GM12875 (cell line): Measurements from ENCODE around the gene PLCB2.

Source experiments
- H3K4me3 ChIP-seq: one replicate; pipeline ENCODE4 v1.5.1; 2011; ENCODE audit warnings: low read depth, low read length, control low read depth
- TF ChIP-seq, protein P1 (sequence below): IDR thresholded peaks from 2 replicates; pipeline ENCODE4 v1.5.1; 2011; ENCODE audit warnings: low read depth, mild to moderate bottlenecking, control low read depth, inconsistent platforms, low read length, moderate library complexity, borderline replicate concordance; ENCODE audit not compliant: insufficient read depth

PLCB2 gene

DNA sequence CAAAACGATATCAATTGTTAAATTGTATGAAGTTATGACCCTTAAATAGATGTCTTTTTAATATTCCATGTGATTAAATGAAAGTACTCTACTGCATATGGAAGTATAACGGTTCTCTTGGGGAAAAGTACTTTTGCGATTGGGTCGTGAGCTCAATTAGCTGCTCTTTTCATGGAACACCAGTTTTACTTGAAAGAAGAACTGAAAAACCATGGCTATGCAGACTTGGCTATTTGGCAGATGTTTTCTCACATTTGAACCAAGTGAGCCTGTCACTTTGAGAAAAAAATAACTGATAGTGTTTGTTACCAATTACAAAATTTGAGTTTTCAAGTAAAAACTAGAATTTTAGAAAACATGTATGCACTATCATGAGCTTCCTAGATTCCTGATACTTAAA lies 9.8 kb upstream of the PLCB2 start:
- TF ChIP-seq, protein P1, sequence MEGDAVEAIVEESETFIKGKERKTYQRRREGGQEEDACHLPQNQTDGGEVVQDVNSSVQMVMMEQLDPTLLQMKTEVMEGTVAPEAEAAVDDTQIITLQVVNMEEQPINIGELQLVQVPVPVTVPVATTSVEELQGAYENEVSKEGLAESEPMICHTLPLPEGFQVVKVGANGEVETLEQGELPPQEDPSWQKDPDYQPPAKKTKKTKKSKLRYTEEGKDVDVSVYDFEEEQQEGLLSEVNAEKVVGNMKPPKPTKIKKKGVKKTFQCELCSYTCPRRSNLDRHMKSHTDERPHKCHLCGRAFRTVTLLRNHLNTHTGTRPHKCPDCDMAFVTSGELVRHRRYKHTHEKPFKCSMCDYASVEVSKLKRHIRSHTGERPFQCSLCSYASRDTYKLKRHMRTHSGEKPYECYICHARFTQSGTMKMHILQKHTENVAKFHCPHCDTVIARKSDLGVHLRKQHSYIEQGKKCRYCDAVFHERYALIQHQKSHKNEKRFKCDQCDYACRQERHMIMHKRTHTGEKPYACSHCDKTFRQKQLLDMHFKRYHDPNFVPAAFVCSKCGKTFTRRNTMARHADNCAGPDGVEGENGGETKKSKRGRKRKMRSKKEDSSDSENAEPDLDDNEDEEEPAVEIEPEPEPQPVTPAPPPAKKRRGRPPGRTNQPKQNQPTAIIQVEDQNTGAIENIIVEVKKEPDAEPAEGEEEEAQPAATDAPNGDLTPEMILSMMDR: no peak
- no peak overlapping the region for H3K4me3 ChIP-seq

DNA sequence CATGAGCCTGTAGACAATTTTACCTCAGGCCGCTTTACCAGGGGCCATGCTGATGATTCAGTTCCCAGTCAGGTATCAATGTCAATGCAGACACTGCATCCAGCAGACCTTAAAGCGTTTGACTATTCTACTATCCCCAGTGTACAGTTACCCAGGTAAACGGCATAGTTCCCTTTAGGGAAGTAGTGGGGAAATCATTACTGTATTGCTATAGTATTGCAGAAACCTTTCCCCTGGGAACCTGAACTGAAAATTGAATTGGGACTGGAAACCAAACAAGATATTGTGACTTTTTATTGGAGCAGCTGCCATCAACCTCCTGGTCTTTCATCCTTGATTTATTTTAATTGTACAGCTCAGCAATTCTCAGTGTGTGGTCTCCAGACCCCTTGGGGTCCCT lies 9.2 kb upstream of the PLCB2 start:
- TF ChIP-seq, protein P1: no peak
- no peak overlapping the region for H3K4me3 ChIP-seq

GRCh38 chr15:40314723-40315276 lies 7.1 kb upstream of the PLCB2 start:
- TF ChIP-seq, protein P1: no peak

DNA sequence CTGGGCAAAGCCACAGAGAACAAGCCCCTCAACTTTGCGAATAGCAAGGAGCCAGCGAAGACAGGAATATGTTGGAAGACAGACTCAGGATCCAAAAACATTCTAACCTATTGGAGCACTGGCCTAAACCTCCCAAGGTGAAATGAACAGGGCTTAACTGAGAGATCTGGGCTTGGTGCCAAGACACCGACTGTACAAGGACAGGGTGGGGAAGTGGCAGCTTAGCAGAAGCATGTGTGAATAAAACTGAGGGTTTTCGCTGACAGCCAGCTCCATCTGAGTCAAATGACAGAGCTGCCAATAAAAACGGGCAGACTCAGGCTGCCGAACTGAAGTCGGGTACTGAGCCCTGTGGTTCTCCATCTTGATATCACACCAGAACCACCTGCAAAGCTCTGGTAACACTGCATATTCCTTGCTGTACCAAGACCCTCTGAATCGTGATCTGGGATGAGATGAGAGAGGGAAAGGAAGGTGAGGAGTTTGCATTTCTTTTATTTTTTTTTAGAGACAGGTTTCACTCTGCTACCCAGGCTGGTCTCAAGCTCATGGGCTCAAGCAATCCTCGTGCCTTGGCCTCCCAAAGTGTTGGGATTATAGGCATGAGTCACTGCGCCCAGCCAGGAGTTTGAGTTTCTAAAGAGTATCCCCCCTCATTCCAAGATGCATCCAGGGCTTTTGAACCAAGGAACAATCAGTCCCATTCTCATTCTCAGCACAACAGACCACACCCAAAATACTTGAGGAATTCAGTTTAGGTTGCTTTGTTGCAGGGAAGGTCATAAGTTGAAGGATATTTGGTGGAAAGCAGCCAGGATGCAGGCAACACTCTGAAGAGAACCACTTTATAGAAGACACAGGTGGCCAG lies 6.0 kb upstream of the PLCB2 start:
- TF ChIP-seq, protein P1: no peak
- H3K4me3 ChIP-seq: no peak overlapping the region

More at GRCh38 chr15:40314723-40315276, 7.1 kb upstream of the PLCB2 start:
- H3K4me3 ChIP-seq: no peak overlapping the region

DNA sequence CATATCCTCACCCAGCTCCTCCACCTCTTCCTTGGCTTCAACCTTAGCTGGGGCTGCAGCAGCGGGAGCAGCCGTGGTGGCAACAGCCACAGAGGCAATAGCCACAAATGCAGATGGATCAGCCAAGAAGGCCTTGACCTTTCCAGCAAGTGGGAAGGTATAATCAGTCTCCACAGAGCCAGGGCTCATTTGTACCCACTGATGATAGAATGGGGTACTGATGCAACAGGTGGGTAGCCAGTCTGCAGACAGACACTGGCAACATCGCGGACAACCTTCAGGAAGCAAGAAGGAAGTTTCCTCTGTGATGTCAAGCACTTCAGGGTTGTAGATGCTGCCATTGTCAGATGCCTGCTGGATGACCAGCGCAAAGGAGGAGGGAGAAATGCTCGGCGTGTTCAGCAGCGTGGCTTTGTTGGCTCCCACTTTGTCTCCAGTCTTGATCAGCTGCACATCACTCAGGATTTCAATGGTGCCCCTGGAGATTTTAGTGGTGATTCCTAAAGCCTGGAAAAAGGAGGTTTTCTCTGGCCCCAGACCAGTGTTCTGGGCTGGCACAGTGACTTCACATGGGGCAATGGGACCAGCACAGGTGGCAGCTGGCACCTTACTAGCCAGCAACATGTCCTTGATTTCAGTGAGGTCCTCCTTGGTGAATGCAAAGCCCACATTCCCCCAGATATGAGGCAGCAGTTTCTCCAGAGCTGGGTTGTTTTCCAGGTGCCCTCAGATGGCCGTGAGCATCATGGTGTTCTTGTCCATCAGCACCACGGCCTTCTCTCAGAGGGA lies 4.8 kb upstream of the PLCB2 start:
- TF ChIP-seq, protein P1: no peak
- H3K4me3 ChIP-seq: no peak overlapping the region

GRCh38 chr15:40310993-40311392 lies 3.3 kb upstream of the PLCB2 start:
- H3K4me3 ChIP-seq: no peak overlapping the region
- TF ChIP-seq, protein P1: no peak
